ENCODE data around the gene AKAP8L. TPM values are rescaled to one million over a fixed set of nuclear protein-coding genes. Genes with fewer than 3 reads are reported as not detected.
"Not testable (repeated sequence)": the region's sequence is repeated elsewhere in the genome, so short reads cannot be mapped to it uniquely, and the experiment has no call there.

The AKAP8L gene
- polyA plus RNA-seq, 1 of the 3 experiments (the other 2 are of a cell fraction), result 44.7 TPM

GRCh38 chr19:15417699-15418098 lies 1.1 kb downstream of the AKAP8L start:
- no peaks in the 10 kb centered on the region for H3K27me3 ChIP-seq (ENCODE audit: insufficient read depth)
- peaks cover 11 to 25% of the 10 kb centered on the region in 2 experiments for H3K36me3 ChIP-seq (replicated peaks in 1 of 2; ENCODE audit: control insufficient read depth in 1 of 2, insufficient read depth in 2 of 2, low read length in 1 of 2)
- peaks cover 10 to 36% of the 10 kb centered on the region in 2 experiments; a peak in 3 of 4 replicates for H3K4me1 ChIP-seq (ENCODE audit: control insufficient read depth in 1 of 2, insufficient read depth in 2 of 2, low read depth in 1 of 2, low read length in 1 of 2)
- 25% methylated on average over 5 of the region's 9 CpGs for WGBS (ENCODE audit: low lambda C conversion rate)
- peaks cover 50% of the 10 kb centered on the region for H4K20me1 ChIP-seq (ENCODE audit: insufficient read depth)
- peak overlapping the region; percentile 93 to 94 for H3K4me3 ChIP-seq (ENCODE audit: low read depth in 2 of 2, low read length in 1 of 2)
- H3K4me2 ChIP-seq, result peak overlapping the region; percentile 89
- H3K27ac ChIP-seq (ENCODE audit: low read depth in 2 of 2, low read length in 1 of 2), result peak overlapping the region; percentile 73 to 89; a peak in 2 of 4 replicates
- TF ChIP-seq FOSL2 (IDR thresholded peaks at IDR 0.05; ENCODE audit: borderline replicate concordance, low read depth), result no peak
- peak; percentile 13; the same call in 1 of the 2 replicates for TF ChIP-seq PBX3 (IDR thresholded peaks at IDR 0.05)
- H3K79me2 ChIP-seq (ENCODE audit: insufficient read depth), result peaks cover 61% of the 10 kb centered on the region
- H3F3A ChIP-seq (replicated peaks; ENCODE audit: insufficient read depth), result peaks cover 10% of the 10 kb centered on the region
- H3K9me3 ChIP-seq, result no peaks in the 10 kb centered on the region
- H3K9me2 ChIP-seq, result no peaks in the 10 kb centered on the region
- no peak overlapping the region for H2AFZ ChIP-seq (ENCODE audit: low read depth)
- ChIA-PET POLR2A (interaction anchor here (1.7 to 2.1 kb wide), 2 partner anchors 8 to 218 kb away, joined by 5 to 7 read pairs; no protein-coding TSS in a partner anchor), CTCF (interaction anchor here (1.9 to 3.1 kb wide), 3 partner anchors 13 to 153 kb away, joined by 4 to 19 read pairs (median 11); no protein-coding TSS in a partner anchor)
- no peak for DNase-seq
- peak overlapping the region; percentile 87 for H3K9ac ChIP-seq

GRCh38 chr19:15412832-15413231 lies 6.0 kb downstream of the AKAP8L start:
- H3K9me3 ChIP-seq, result no peaks in the 10 kb centered on the region
- H2AFZ ChIP-seq (ENCODE audit: low read depth), result no peak overlapping the region
- peaks cover 5 to 7% of the 10 kb centered on the region in 2 experiments; a peak in 2 of 4 replicates for H3K4me1 ChIP-seq (ENCODE audit: control insufficient read depth in 1 of 2, insufficient read depth in 2 of 2, low read depth in 1 of 2, low read length in 1 of 2)
- ChIA-PET CTCF (no interaction called here), POLR2A (no interaction called here)
- no peaks in the 10 kb centered on the region for H3K9me2 ChIP-seq
- peaks cover 17 to 26% of the 10 kb centered on the region in 2 experiments for H3K36me3 ChIP-seq (replicated peaks in 1 of 2; ENCODE audit: control insufficient read depth in 1 of 2, insufficient read depth in 2 of 2, low read length in 1 of 2)
- no peak for DNase-seq
- H3F3A ChIP-seq (replicated peaks; ENCODE audit: insufficient read depth), result no peaks in the 10 kb centered on the region
- H3K4me2 ChIP-seq, result no peak overlapping the region
- peaks cover 100% of the 10 kb centered on the region for H3K79me2 ChIP-seq (ENCODE audit: insufficient read depth)
- no peaks in the 10 kb centered on the region for H3K27me3 ChIP-seq (ENCODE audit: insufficient read depth)
- H3K4me3 ChIP-seq (ENCODE audit: low read depth in 2 of 2, low read length in 1 of 2), result no peak overlapping the region
- H3K9ac ChIP-seq, result no peak overlapping the region
- TF ChIP-seq RAD21 (IDR thresholded peaks at IDR 0.05; ENCODE audit: low read length) (no peak), POLR2AphosphoS5 (IDR thresholded peaks at IDR 0.05; ENCODE audit: low read depth, low read length) (no peak), MXI1 (IDR thresholded peaks at IDR 0.05; ENCODE audit: low read depth, low read length) (no peak), REST (IDR thresholded peaks at IDR 0.05; ENCODE audit: low read depth, low read length) (no peak), TCF12 (IDR thresholded peaks at IDR 0.05) (no peak), CHD2 (IDR thresholded peaks at IDR 0.05; ENCODE audit: low read length, partially characterized antibody) (no peak), ZBTB33 (IDR thresholded peaks at IDR 0.05; ENCODE audit: borderline replicate concordance, low read depth) (no peak), FOXJ3 (CRISPR knock-in tag; IDR thresholded peaks at IDR 0.05) (no peak)
- WGBS (ENCODE audit: low lambda C conversion rate), result 90% methylated on average over 4 of the region's 4 CpGs
- H4K20me1 ChIP-seq (ENCODE audit: insufficient read depth), result peaks cover 93% of the 10 kb centered on the region
- H3K27ac ChIP-seq (ENCODE audit: low read depth in 2 of 2, low read length in 1 of 2), result no peak overlapping the region

GRCh38 chr19:15411351-15411750 lies 7.4 kb downstream of the AKAP8L start:
- peaks cover 95% of the 10 kb centered on the region for H4K20me1 ChIP-seq (ENCODE audit: insufficient read depth)
- H3K27ac ChIP-seq (ENCODE audit: low read depth in 2 of 2, low read length in 1 of 2); H3K9me2 ChIP-seq; H2AFZ ChIP-seq (ENCODE audit: low read depth); DNase-seq; H3F3A ChIP-seq (replicated peaks; ENCODE audit: insufficient read depth); H3K9me3 ChIP-seq; H3K4me2 ChIP-seq; H3K4me3 ChIP-seq (ENCODE audit: low read depth in 2 of 2, low read length in 1 of 2); H3K27me3 ChIP-seq (ENCODE audit: insufficient read depth); H3K9ac ChIP-seq; H3K4me1 ChIP-seq (ENCODE audit: control insufficient read depth in 1 of 2, insufficient read depth in 2 of 2, low read depth in 1 of 2, low read length in 1 of 2): not testable (repeated sequence)
- CTCF ChIA-PET, result interaction anchor here (1.2 kb wide), 1 partner anchor 234 kb away, joined by 4 read pairs; no protein-coding TSS in a partner anchor
- H3K36me3 ChIP-seq (replicated peaks in 1 of 2; ENCODE audit: control insufficient read depth in 1 of 2, insufficient read depth in 2 of 2, low read length in 1 of 2), result peaks cover 14 to 24% of the 10 kb centered on the region in 2 experiments
- POLR2A ChIA-PET, result interaction anchor here (1.1 kb wide), 1 partner anchor 7 kb away, joined by 4 read pairs; the partner anchor contains the start of gene AKAP8L
- peaks cover 100% of the 10 kb centered on the region for H3K79me2 ChIP-seq (ENCODE audit: insufficient read depth)
- 97% methylated on average over 2 of the region's 2 CpGs for WGBS (ENCODE audit: low lambda C conversion rate)

All from SK-N-SH (cell line).